Gastrocnemius medialis (tissue), 4 donors: ENCODE measurements around the gene PRAMEF4.
"Not testable (repeated sequence)": the region's sequence is repeated elsewhere in the genome, so short reads cannot be mapped to it uniquely, and the experiment has no call there.

ENCODE experiments used
- POLR2A ChIP-seq, 2 donors: fragments of 450-650 bp; IDR thresholded peaks; one replicate each; pipeline ENCODE4 v1.6.1; 2017; ENCODE audit warnings: antibody characterized with exemption in 2 of 2, mild to moderate bottlenecking in 2 of 2, moderate library complexity in 2 of 2
- TF ChIP-seq, protein P1 (sequence below), 5 experiments: fragments of 450-650 bp in 3 of 5; fragments of 200-600 bp in 2 of 5; sonication (generic) in 2 of 5; IDR thresholded peaks in 4 of 5; conservative IDR thresholded peaks in 1 of 5; 1 replicate in 4 of 5; 2 replicates in 1 of 5; pipeline ENCODE4 v1.5.1; 2016 to 2019; ENCODE audit warnings: antibody characterized with exemption in 5 of 5, mild to moderate bottlenecking in 3 of 5, moderate library complexity in 3 of 5

DNA sequence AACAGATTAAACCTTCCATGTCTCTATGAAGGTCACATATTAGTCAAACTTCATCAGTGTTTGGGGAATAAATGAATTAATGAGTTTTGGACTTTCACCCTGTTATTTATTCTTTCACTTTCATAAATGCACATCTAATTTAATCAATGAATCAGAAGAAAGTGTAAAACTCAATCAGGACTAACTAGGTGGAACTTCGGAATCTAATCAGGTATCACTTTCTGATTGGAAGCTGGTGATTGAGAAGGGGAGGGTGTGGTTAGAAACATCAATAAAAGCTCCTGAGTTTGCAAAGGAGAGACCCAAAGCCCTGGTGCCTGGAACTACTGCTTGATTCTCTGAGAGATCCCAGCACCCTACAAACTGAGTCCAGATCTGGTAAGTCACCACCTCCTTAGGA lies 30.3 kb upstream of the PRAMEF4 start, which contains the start of gene PRAMEF7:
- TF ChIP-seq, protein P1, sequence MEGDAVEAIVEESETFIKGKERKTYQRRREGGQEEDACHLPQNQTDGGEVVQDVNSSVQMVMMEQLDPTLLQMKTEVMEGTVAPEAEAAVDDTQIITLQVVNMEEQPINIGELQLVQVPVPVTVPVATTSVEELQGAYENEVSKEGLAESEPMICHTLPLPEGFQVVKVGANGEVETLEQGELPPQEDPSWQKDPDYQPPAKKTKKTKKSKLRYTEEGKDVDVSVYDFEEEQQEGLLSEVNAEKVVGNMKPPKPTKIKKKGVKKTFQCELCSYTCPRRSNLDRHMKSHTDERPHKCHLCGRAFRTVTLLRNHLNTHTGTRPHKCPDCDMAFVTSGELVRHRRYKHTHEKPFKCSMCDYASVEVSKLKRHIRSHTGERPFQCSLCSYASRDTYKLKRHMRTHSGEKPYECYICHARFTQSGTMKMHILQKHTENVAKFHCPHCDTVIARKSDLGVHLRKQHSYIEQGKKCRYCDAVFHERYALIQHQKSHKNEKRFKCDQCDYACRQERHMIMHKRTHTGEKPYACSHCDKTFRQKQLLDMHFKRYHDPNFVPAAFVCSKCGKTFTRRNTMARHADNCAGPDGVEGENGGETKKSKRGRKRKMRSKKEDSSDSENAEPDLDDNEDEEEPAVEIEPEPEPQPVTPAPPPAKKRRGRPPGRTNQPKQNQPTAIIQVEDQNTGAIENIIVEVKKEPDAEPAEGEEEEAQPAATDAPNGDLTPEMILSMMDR (IDR thresholded peaks at IDR 0.05 in 4 of 5, conservative IDR thresholded peaks at IDR 0.05 in 1 of 5): not testable (repeated sequence)
- TF ChIP-seq POLR2A (IDR thresholded peaks at IDR 0.05): not testable (repeated sequence)
